ENCODE measurements around the gene LSM8.
"Not testable (repeated sequence)": the region's sequence is repeated elsewhere in the genome, so short reads cannot be mapped to it uniquely, and the experiment has no call there.

Gene LSM8

GRCh38 chr7:118240320-118240719 is 56.4 kb downstream of the LSM8 start:
- H3K4me3 ChIP-seq (ENCODE audit: low read length); H3K36me3 ChIP-seq (ENCODE audit: control insufficient read depth, insufficient read depth, low read length, severe bottlenecking); H3K4me1 ChIP-seq (ENCODE audit: control insufficient read depth, insufficient read depth, low read length); H3K9ac ChIP-seq (ENCODE audit: low read length); H3K9me3 ChIP-seq (ENCODE audit: control insufficient read depth, low read length); DNase-seq (ENCODE audit: low read depth); H3K27me3 ChIP-seq (replicated peaks; ENCODE audit: control insufficient read depth, insufficient read depth, low read length): not testable (repeated sequence)

All from adipocyte (in vitro differentiated cells).